Myocyte (in vitro differentiated cells): ENCODE measurements around the gene CDC14B. TPM values are rescaled to one million over a fixed set of nuclear protein-coding genes. Genes with fewer than 3 reads are reported as not detected.

Experiments
- total RNA-seq: library from RNA; depleted of rRNA; stranded (reverse); fragments of >200 nt; gene quantifications from 2 replicates; pipeline ENCODE4 v1.2.3, GENCODE V29; 2014

Gene CDC14B
- total RNA-seq, 1 donor from 2014 or later, result 22.7 TPM

Other genes with a start within 250 kb of the CDC14B start
- 14.5 and 14.7 TPM in 2 replicates for gene SLC35D2, start 236.1 kb downstream of the CDC14B start, total RNA-seq
- 1.8 and 2.2 TPM in 2 replicates for gene ZNF367, start 201.5 kb downstream of the CDC14B start, total RNA-seq
- gene HABP4, start 169.7 kb downstream of the CDC14B start, total RNA-seq, result 25.5 and 32.7 TPM in 2 replicates
- 23.3 and 25.8 TPM in 2 replicates for gene PRXL2C, start 35.5 kb upstream of the CDC14B start, total RNA-seq
- 15.1 and 17.2 TPM in 2 replicates for gene ZNF510, start 158.2 kb upstream of the CDC14B start, total RNA-seq
- 4.1 and 5.7 TPM in 2 replicates for gene ZNF782, start 234.7 kb upstream of the CDC14B start, total RNA-seq